NCI-H128 (cell line): ENCODE data around the gene C2orf49.

Source experiments
- DNase-seq: peaks from one replicate; lab custom pipeline; 2025; ENCODE audit not compliant: unreplicated experiment; lab: John Stamatoyannopoulos, UW

C2orf49 gene

GRCh38 chr2:105381101-105381668 lies 43.8 kb downstream of the C2orf49 start:
- no peak for DNase-seq

GRCh38 chr2:105382177-105382576 lies 44.8 kb downstream of the C2orf49 start:
- no peak for DNase-seq

GRCh38 chr2:105383432-105384166 lies 46.3 kb downstream of the C2orf49 start:
- DNase-seq, result no peak

GRCh38 chr2:105384216-105384615 lies 46.9 kb downstream of the C2orf49 start:
- DNase-seq, result no peak

GRCh38 chr2:105384861-105385260 lies 47.5 kb downstream of the C2orf49 start:
- DNase-seq, result no peak

- DNase-seq, result no peak
Measured at GRCh38 chr2:105385731-105386540, 48.6 kb downstream of the C2orf49 start.

- no peak for DNase-seq
Measured at GRCh38 chr2:105387225-105387624, 49.9 kb downstream of the C2orf49 start.

GRCh38 chr2:105388971-105389381 lies 51.6 kb downstream of the C2orf49 start:
- no peak for DNase-seq

GRCh38 chr2:105390454-105390853 lies 53.1 kb downstream of the C2orf49 start:
- DNase-seq, result no peak

GRCh38 chr2:105391058-105391627 lies 53.8 kb downstream of the C2orf49 start:
- DNase-seq, result no peak

- no peak for DNase-seq
Measured at GRCh38 chr2:105391763-105392662, 54.7 kb downstream of the C2orf49 start.

- DNase-seq, result no peak
Measured at GRCh38 chr2:105393373-105394055, 56.2 kb downstream of the C2orf49 start.

- DNase-seq, result no peak
Measured at GRCh38 chr2:105394951-105395611, 57.7 kb downstream of the C2orf49 start.

GRCh38 chr2:105395691-105396090 lies 58.4 kb downstream of the C2orf49 start:
- no peak for DNase-seq

GRCh38 chr2:105396254-105397024 lies 59.1 kb downstream of the C2orf49 start:
- DNase-seq, result no peak

GRCh38 chr2:105397025-105397722 lies 59.8 kb downstream of the C2orf49 start:
- no peak for DNase-seq

GRCh38 chr2:105397953-105398335 lies 60.6 kb downstream of the C2orf49 start:
- DNase-seq, result no peak
